ENCODE results near the gene DLL3.

DNA sequence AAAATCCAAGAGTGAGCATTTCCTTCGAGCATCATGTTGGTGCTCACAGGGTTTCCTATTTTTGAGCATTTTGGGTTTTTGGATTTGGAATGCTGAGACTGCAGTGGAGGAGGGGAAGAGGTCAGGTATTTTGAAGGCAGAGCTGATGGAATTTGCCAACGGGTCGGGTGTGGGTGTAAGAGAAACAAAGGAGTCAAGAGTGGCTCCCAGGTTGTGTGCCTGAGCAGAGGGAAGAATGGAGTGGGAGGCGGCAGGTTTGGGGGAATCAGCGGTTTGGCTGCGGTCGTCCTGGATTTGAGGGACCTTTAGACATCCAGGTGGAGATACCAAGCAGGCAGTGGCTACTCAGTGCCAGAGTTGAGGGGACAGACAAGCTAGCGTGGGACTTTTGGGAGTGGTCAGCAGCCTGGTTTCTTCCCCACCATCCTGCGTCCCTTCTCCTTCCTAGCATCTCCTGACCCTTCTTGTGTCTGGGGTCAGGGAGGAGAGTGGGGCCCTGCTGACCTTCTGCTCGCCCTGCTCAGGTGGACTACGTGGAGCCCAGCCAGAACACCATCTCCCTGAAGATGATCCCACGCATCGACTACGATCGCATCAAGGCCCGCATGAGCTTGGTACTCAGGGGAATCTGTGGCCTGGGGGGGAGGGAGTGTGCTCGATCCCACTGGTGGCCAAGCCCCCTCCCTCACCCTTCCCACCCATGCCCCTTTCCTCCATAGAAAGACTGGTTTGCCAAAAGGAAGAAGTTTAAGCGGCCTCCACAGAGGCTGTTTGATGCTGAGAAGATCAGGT, 32.6 kb upstream of the DLL3 start:
- TF ChIP-seq PATZ1 (CRISPR knock-in tag; IDR thresholded peaks at IDR 0.05; ENCODE audit: borderline replicate concordance) (no peak), POLR2AphosphoS5 (IDR thresholded peaks at IDR 0.05; ENCODE audit: control insufficient read depth, insufficient read depth, low read depth, low read length) (no peak), RAD21 (CRISPR knock-in tag; conservative IDR thresholded peaks at IDR 0.05 in 1 of 2, IDR thresholded peaks at IDR 0.05 in 1 of 2) (no peak), USF2 (CRISPR knock-in tag; IDR thresholded peaks at IDR 0.05) (no peak), CTCF (IDR thresholded peaks at IDR 0.05 in 2 of 3, conservative IDR thresholded peaks at IDR 0.05 in 1 of 3; ENCODE audit: insufficient read depth in 2 of 3, low read depth in 1 of 3, low read length in 3 of 3) (no peak), HNRNPH1 (optimal IDR thresholded peaks at IDR 0.05; ENCODE audit: low read depth, low read length) (no peak), ZNF696 (CRISPR knock-in tag; conservative IDR thresholded peaks at IDR 0.05) (no peak), L3MBTL2 (IDR thresholded peaks at IDR 0.05) (no peak), ZNF717 (CRISPR knock-in tag; IDR thresholded peaks at IDR 0.05) (no peak), PCBP2 (IDR thresholded peaks at IDR 0.05; ENCODE audit: low read depth, low read length, poor library complexity, severe bottlenecking) (no peak)

All from K562 (cell line).